Measurements from ENCODE around the gene FAM89B. TPM values are rescaled to one million over a fixed set of nuclear protein-coding genes. Genes with fewer than 3 reads are reported as not detected.

FAM89B gene
- total and polyA plus RNA-seq, 2 of the 8 experiments (the other 6 are each of a cell fraction or from before 2014, with no cell fraction given), result 15.8 to 32.4 TPM

DNA sequence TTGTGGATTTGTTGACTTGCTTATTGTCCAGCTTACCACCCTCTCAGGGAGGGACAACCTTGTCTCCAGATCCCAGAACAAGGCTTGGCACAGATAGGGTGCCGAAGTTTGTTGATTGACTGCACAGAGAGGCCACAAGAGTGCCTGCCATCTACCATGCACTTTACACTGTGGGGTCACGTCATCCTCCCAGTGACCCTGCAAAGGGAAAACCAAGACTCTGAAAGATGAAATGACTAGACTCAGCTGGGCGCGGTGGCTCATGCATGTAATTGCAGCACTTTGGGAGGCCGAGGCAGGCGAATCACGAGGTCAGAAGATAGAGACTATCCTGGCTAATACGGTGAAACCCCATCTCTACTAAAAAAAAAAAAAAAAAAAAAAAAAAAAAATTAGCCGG lies 9.6 kb upstream of the FAM89B start:
- Histone ChIP-seq H4K91ac (replicated peaks; ENCODE audit: insufficient read length, low read length) (no peak overlapping the region), H3K4me2 (ENCODE audit: insufficient read depth in 1 of 2, low read depth in 2 of 2, low read length in 2 of 2) (no peak overlapping the region), H3K4ac (replicated peaks; ENCODE audit: insufficient read length, low read depth, low read length) (no peak overlapping the region), H3K4me3 (ENCODE audit: extremely low read depth in 1 of 4, insufficient read depth in 2 of 4, low read depth in 3 of 4, low read length in 4 of 4) (no peak overlapping the region), H3K27ac (ENCODE audit: low read depth, low read length) (no peak overlapping the region), H3K56ac (replicated peaks; ENCODE audit: insufficient read length, low read depth, low read length) (no peak overlapping the region), H3K4me1 (replicated peaks in 1 of 4; ENCODE audit: control insufficient read depth in 3 of 4, insufficient read depth in 4 of 4, low read length in 3 of 4) (peaks cover 0 to 23% (median 21%) of the 10 kb centered on the region in 4 experiments; a peak in 6 of 7 replicates), H3K9ac (replicated peaks in 1 of 4; ENCODE audit: extremely low read depth in 1 of 4, low read depth in 3 of 4, low read length in 3 of 4) (no peak overlapping the region), H3K27me3 (replicated peaks in 1 of 4; ENCODE audit: control insufficient read depth in 3 of 4, extremely low read depth in 1 of 4, insufficient read depth in 3 of 4, low read length in 3 of 4) (peaks cover 0 to 11% (median 7%) of the 10 kb centered on the region in 4 experiments; a peak in 5 of 7 replicates), H4K8ac (ENCODE audit: extremely low read depth, insufficient read depth, low read length) (no peak overlapping the region), H2BK5ac (ENCODE audit: low read depth, low read length) (no peak overlapping the region), H2BK20ac (ENCODE audit: low read length) (no peak overlapping the region), H2BK12ac (ENCODE audit: low read depth, low read length) (no peak overlapping the region), H3K79me2 (ENCODE audit: control insufficient read depth in 1 of 2, insufficient read depth in 2 of 2, low read length in 2 of 2) (no peaks in the 10 kb centered on the region), H3K23ac (ENCODE audit: insufficient read length) (no peak overlapping the region), H2AK5ac (ENCODE audit: low read depth, low read length) (peak overlapping the region; percentile 25; the same call in 1 of the 2 replicates), H3K23me2 (ENCODE audit: low read depth, low read length) (peaks cover 4% of the 10 kb centered on the region; the same call in 1 of the 2 replicates), H2BK15ac (ENCODE audit: low read length) (no peak overlapping the region), H3K79me1 (ENCODE audit: low read depth, low read length) (no peaks in the 10 kb centered on the region; the same call in 1 of the 2 replicates), H4K5ac (ENCODE audit: insufficient read length, low read depth, low read length) (no peak overlapping the region), H4K20me1 (replicated peaks in 1 of 2; ENCODE audit: control insufficient read depth in 1 of 2, insufficient read depth in 2 of 2, low read length in 2 of 2) (no peaks in the 10 kb centered on the region), H3K18ac (ENCODE audit: extremely low read depth, low read length) (no peak overlapping the region), H3K9me3 (ENCODE audit: insufficient read depth in 2 of 2, low read depth in 1 of 2, low read length in 1 of 2) (no peaks in the 10 kb centered on the region), H2AFZ (ENCODE audit: low read length) (no peak overlapping the region), H3K36me3 (ENCODE audit: control insufficient read depth in 2 of 4, insufficient read depth in 4 of 4, low read length in 3 of 4) (no peaks in the 10 kb centered on the region), H3K14ac (ENCODE audit: insufficient read length) (no peak overlapping the region), H2BK120ac (replicated peaks; ENCODE audit: low read depth, low read length) (no peak overlapping the region)
- POLR2A ChIA-PET (ENCODE audit: partially characterized antibody), result interaction anchor here (1.0 to 4.2 kb wide), 4 partner anchors 14 to 63 kb away, joined by 3 to 29 read pairs (median 4); partner anchors contain the start of gene SCYL1
- FAIRE-seq, result no peak
- no peak for DNase-seq (ENCODE audit: low read depth in 1 of 2, low spot score in 2 of 2)
- CTCF ChIA-PET (ENCODE audit: partially characterized antibody), result interaction anchor here (1.1 to 16.3 kb wide), 7 partner anchors 9 to 52 kb away, joined by 3 to 284 read pairs (median 19); partner anchors contain the start of genes FAM89B and ZNRD2
- TF ChIP-seq TAF1 (IDR thresholded peaks at IDR 0.05; ENCODE audit: low read depth, low read length) (no peak), SIX5 (IDR thresholded peaks at IDR 0.05; ENCODE audit: low read depth, low read length) (no peak), ASH2L (IDR thresholded peaks at IDR 0.05; ENCODE audit: low read length) (no peak), BACH1 (IDR thresholded peaks at IDR 0.05; ENCODE audit: low read length) (no peak), SIN3A (conservative IDR thresholded peaks at IDR 0.05 in 1 of 2, IDR thresholded peaks at IDR 0.05 in 1 of 2; ENCODE audit: low read depth in 1 of 2, low read length in 2 of 2) (no peak), CEBPB (IDR thresholded peaks at IDR 0.05; ENCODE audit: low read depth, low read length) (no peak), SIRT6 (IDR thresholded peaks at IDR 0.05; ENCODE audit: low read length) (no peak), HDAC2 (IDR thresholded peaks at IDR 0.05; ENCODE audit: borderline replicate concordance in 1 of 2, low read depth in 2 of 2, low read length in 2 of 2) (no peak)
- WGBS, 2 experiments (ENCODE audit: extremely low coverage in 1 of 2, insufficient coverage in 1 of 2, insufficient read length in 1 of 2, insufficient replicate concordance in 2 of 2, low coverage in 1 of 2, low lambda C conversion rate in 2 of 2, missing lambda C conversion rate in 1 of 2), result 87% methylated on average over 7 of the region's 9 CpGs; no CpG with 5 or more reads in 1 of the 2 experiments

Measured in H1 (cell line).